Measurements from ENCODE around the gene JAM3. TPM values are rescaled to one million over a fixed set of nuclear protein-coding genes. Genes with fewer than 3 reads are reported as not detected.

The JAM3 gene
- total RNA-seq, 1 experiment from 2014 or later, result not detected

DNA sequence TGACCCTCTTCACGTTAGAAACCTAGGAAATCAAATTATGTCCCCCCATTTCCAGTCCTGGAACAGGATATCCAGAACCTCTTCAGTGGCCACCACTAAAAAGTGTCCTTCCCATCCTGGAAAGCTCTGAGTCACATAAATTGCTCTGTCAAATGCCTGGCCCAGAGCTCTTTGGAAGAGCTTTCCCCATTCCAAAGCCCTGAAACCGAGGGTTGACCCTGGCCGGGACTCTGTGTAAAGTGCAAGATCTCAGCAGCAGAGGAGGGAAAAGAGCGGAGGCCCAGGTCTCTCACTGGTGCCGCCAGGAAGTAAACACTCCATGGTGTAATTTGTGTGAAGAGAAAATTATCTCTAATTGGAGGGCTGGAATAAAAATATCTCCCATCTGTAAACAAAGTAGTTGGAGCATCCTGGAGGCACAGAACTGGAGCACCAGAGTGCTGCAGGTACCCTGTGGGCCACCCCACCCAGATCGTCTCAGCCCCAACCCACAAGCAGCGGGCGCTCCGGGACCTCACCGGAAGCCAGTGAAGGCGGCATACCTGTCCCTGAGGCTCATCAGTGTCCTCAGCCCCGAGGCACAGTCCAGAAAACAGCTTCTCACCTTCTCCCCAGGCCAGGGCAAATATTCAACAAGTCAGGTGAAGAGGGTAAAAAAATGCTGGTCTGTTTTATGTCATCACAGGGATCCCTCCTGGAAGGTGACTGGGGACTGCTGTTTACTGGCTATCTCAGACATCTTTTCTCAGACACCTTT is 4.7 kb upstream of the JAM3 start:
- POLR2A ChIA-PET (ENCODE audit: unreplicated experiment), result no interaction called here
- BruUV-seq (replicated peaks), result no TSS peak
- Histone ChIP-seq H3K4me3 (no peak overlapping the region), H3K9me3 (ENCODE audit: insufficient read depth, low read depth) (no peaks in the 10 kb centered on the region), H2AFZ (no peak overlapping the region), H3F3A (ENCODE audit: insufficient read depth, low read depth) (no peaks in the 10 kb centered on the region), H3K4me2 (no peak overlapping the region), H3K4me1 (replicated peaks; ENCODE audit: insufficient read depth) (no peaks in the 10 kb centered on the region), H3K9me2 (ENCODE audit: insufficient read depth) (no peaks in the 10 kb centered on the region), H3K79me2 (ENCODE audit: low read depth) (no peaks in the 10 kb centered on the region), H3K27me3 (ENCODE audit: insufficient read depth, low read depth) (peaks cover 92% of the 10 kb centered on the region), H3K36me3 (ENCODE audit: low read depth) (no peaks in the 10 kb centered on the region), H3K27ac (no peak overlapping the region), H4K20me1 (ENCODE audit: insufficient read depth) (no peaks in the 10 kb centered on the region)
- TF ChIP-seq EZH2 (IDR thresholded peaks at IDR 0.05; ENCODE audit: low read depth), result no peak
- TF ChIP-seq, protein P1, sequence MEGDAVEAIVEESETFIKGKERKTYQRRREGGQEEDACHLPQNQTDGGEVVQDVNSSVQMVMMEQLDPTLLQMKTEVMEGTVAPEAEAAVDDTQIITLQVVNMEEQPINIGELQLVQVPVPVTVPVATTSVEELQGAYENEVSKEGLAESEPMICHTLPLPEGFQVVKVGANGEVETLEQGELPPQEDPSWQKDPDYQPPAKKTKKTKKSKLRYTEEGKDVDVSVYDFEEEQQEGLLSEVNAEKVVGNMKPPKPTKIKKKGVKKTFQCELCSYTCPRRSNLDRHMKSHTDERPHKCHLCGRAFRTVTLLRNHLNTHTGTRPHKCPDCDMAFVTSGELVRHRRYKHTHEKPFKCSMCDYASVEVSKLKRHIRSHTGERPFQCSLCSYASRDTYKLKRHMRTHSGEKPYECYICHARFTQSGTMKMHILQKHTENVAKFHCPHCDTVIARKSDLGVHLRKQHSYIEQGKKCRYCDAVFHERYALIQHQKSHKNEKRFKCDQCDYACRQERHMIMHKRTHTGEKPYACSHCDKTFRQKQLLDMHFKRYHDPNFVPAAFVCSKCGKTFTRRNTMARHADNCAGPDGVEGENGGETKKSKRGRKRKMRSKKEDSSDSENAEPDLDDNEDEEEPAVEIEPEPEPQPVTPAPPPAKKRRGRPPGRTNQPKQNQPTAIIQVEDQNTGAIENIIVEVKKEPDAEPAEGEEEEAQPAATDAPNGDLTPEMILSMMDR (conservative IDR thresholded peaks at IDR 0.05), result no peak
- CTCF ChIA-PET, result no interaction called here
- DNase-seq, result no peak
- intact Hi-C loops (cut with micrococcal nuclease; ENCODE audit: unreplicated experiment), result no loop called here

DNA sequence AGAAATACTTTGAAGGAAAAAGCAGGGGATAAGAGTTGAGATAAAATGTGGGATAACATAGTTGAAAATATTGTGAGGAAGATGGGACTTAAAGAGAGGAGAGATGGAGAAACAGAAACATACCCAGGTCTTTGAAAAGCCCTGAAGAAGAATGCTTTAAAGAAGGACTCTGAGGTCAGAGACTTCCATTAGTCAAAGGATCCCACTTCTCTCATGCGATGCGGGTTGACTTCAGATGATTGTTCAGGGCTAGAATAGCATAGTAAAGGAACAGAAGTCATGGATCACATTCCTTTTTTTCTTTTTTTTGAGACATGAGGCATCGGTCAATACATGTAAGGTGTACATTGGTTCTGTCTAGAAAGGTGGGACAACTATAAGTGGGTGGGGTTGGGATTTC is 3.5 kb upstream of the JAM3 start:
- Histone ChIP-seq H2AFZ (no peak overlapping the region), H3K9me3 (ENCODE audit: insufficient read depth, low read depth) (no peaks in the 10 kb centered on the region)

DNA sequence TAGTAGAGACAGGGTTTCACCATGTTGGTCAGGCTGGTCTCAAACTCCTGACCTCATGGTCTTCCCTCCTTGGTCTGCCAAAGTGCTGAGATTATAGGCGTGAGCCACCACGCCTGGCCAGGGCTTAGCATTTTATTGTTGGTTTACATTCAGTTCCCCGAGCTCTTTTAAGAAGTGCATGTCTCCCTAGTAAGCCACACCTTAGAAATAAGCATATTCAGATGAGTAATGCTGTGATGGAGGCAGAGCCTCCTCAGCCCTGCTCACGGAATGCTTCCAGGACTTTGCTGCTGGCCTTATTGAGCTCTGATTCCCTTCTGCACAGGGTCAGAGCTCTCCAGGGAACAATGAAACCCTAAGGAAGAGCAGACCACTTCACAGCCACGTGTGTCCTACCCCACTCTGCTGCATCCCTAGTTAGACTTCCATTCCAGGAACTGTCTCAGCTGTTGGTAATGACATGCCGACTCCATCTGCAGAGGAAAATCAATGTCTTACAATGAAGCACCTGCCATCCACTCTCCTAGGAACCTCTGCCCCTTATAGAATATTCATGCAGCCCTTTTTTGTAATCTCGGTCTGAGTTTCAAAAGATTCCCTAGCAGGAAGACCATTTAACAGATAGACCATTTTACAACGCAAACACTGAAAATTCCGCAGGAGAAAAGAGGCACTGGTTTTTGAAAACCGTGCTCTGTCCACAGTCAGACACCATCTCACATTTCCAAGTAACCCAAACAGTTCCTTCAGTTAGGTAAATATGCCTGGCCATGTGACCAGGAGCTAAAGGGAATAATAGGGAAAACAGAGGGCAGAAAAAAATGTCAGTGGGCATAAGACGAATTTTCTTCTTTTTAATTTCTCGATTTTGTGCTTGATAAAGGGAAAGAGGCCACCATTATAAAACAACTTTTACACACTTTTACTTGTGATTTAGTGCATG is 1.7 kb upstream of the JAM3 start:
- Histone ChIP-seq H3K4me1 (replicated peaks; ENCODE audit: insufficient read depth) (no peaks in the 10 kb centered on the region), H3K4me3 (no peak overlapping the region), H2AFZ (no peak overlapping the region), H3F3A (ENCODE audit: insufficient read depth, low read depth) (no peaks in the 10 kb centered on the region), H3K27ac (no peak overlapping the region), H3K79me2 (ENCODE audit: low read depth) (no peaks in the 10 kb centered on the region), H3K36me3 (ENCODE audit: low read depth) (no peaks in the 10 kb centered on the region), H3K4me2 (no peak overlapping the region), H3K9me2 (ENCODE audit: insufficient read depth) (no peaks in the 10 kb centered on the region), H4K20me1 (ENCODE audit: insufficient read depth) (peaks cover 3% of the 10 kb centered on the region; the same call in 1 of the 2 replicates), H3K9me3 (ENCODE audit: insufficient read depth, low read depth) (no peaks in the 10 kb centered on the region), H3K27me3 (ENCODE audit: insufficient read depth, low read depth) (peaks cover 90% of the 10 kb centered on the region)
- no peak for DNase-seq
- ChIA-PET CTCF (no interaction called here), POLR2A (ENCODE audit: unreplicated experiment) (no interaction called here)
- intact Hi-C loops (cut with micrococcal nuclease; ENCODE audit: unreplicated experiment), result no loop called here
- BruUV-seq (replicated peaks), result no TSS peak
- TF ChIP-seq, protein P1 (conservative IDR thresholded peaks at IDR 0.05), result no peak
- no peak for TF ChIP-seq EZH2 (IDR thresholded peaks at IDR 0.05; ENCODE audit: low read depth)

More for the DNA sequence above, 3.5 kb upstream of the JAM3 start:
- intact Hi-C loops (cut with micrococcal nuclease; ENCODE audit: unreplicated experiment), result no loop called here
- Histone ChIP-seq H3K4me3 (no peak overlapping the region), H3K27me3 (ENCODE audit: insufficient read depth, low read depth) (peaks cover 89% of the 10 kb centered on the region), H3F3A (ENCODE audit: insufficient read depth, low read depth) (no peaks in the 10 kb centered on the region), H3K79me2 (ENCODE audit: low read depth) (no peaks in the 10 kb centered on the region), H3K9me2 (ENCODE audit: insufficient read depth) (no peaks in the 10 kb centered on the region), H3K36me3 (ENCODE audit: low read depth) (no peaks in the 10 kb centered on the region), H3K4me2 (no peak overlapping the region), H3K4me1 (replicated peaks; ENCODE audit: insufficient read depth) (no peaks in the 10 kb centered on the region), H3K27ac (no peak overlapping the region), H4K20me1 (ENCODE audit: insufficient read depth) (0 out of 2 replicates have a peak, but pooled peaks cover under 1% of the 10 kb centered on the region)
- DNase-seq, result no peak
- POLR2A ChIA-PET (ENCODE audit: unreplicated experiment), result no interaction called here
- CTCF ChIA-PET, result no interaction called here
- BruUV-seq (replicated peaks), result no TSS peak
- no peak for TF ChIP-seq EZH2 (IDR thresholded peaks at IDR 0.05; ENCODE audit: low read depth)
- TF ChIP-seq, protein P1 (conservative IDR thresholded peaks at IDR 0.05), result no peak
